HEK293 (cell line): ENCODE measurements around the gene SFN.

Experiments
- BCL11B ChIP-seq: fragments of 450-650 bp; formaldehyde crosslinking; IDR thresholded peaks from 2 replicates; pipeline ENCODE4 v1.5.1; 2016; ENCODE audit warnings: low read depth, missing biosample characterization, missing genetic modification characterization
- ELK4 ChIP-seq: IDR thresholded peaks from 2 replicates; pipeline ENCODE4 v1.6.1; 2011; ENCODE audit warnings: mild to moderate bottlenecking, low read depth, low read length, borderline replicate concordance
- HOXA7 ChIP-seq: sonication (generic); formaldehyde crosslinking; IDR thresholded peaks from 2 replicates; pipeline ENCODE4 v1.8.1; 2022; ENCODE audit warnings: missing genetic modification reagents, borderline replicate concordance
- KLF8 ChIP-seq: fragments of 450-650 bp; formaldehyde crosslinking; IDR thresholded peaks from 2 replicates; pipeline ENCODE4 v1.5.1; 2016; ENCODE audit warnings: missing biosample characterization, missing genetic modification characterization
- PRDM2 ChIP-seq: fragments of 450-650 bp; formaldehyde crosslinking; IDR thresholded peaks from 2 replicates; pipeline ENCODE4 v1.5.1; 2016; ENCODE audit warnings: missing biosample characterization, missing genetic modification characterization, borderline replicate concordance
- PRDM6 ChIP-seq: fragments of 450-650 bp; formaldehyde crosslinking; IDR thresholded peaks from 2 replicates; pipeline ENCODE4 v1.5.1; 2017; ENCODE audit warnings: missing biosample characterization, missing genetic modification characterization
- ZBTB11 ChIP-seq: fragments of 450-650 bp; formaldehyde crosslinking; conservative IDR thresholded peaks from 2 replicates; pipeline ENCODE4 v1.5.1; 2016; ENCODE audit warnings: low read depth, missing biosample characterization, missing genetic modification characterization
- ZBTB17 ChIP-seq: fragments of 450-650 bp; formaldehyde crosslinking; IDR thresholded peaks from 2 replicates; pipeline ENCODE4 v1.5.1; 2016; ENCODE audit warnings: missing biosample characterization, missing genetic modification characterization
- ZBTB20 ChIP-seq: fragments of 450-650 bp; formaldehyde crosslinking; IDR thresholded peaks from 2 replicates; pipeline ENCODE4 v1.5.1; 2016; ENCODE audit warnings: missing biosample characterization, missing genetic modification characterization
- ZEB2 ChIP-seq: fragments of 450-650 bp; formaldehyde crosslinking; IDR thresholded peaks from 2 replicates; pipeline ENCODE4 v1.5.1; 2016; ENCODE audit warnings: missing biosample characterization, missing genetic modification characterization
- ZFP3 ChIP-seq: fragments of 450-650 bp; formaldehyde crosslinking; IDR thresholded peaks from 2 replicates; pipeline ENCODE4 v1.5.1; 2016; ENCODE audit warnings: low read depth, missing biosample characterization, missing genetic modification characterization
- ZNF155 ChIP-seq: fragments of 450-650 bp; formaldehyde crosslinking; IDR thresholded peaks from 2 replicates; pipeline ENCODE4 v1.5.1; 2016; ENCODE audit warnings: missing biosample characterization, missing genetic modification characterization
- ZNF324 ChIP-seq: fragments of 450-650 bp; formaldehyde crosslinking; IDR thresholded peaks from 2 replicates; pipeline ENCODE4 v1.5.1; 2016; ENCODE audit warnings: missing biosample characterization, missing genetic modification characterization
- ZNF354C ChIP-seq: fragments of 450-650 bp; formaldehyde crosslinking; IDR thresholded peaks from 2 replicates; pipeline ENCODE4 v1.5.1; 2016; ENCODE audit warnings: missing biosample characterization, missing genetic modification characterization, low read depth, borderline replicate concordance
- ZNF366 ChIP-seq: fragments of 450-650 bp; formaldehyde crosslinking; conservative IDR thresholded peaks from 2 replicates; pipeline ENCODE4 v1.5.1; 2016; ENCODE audit warnings: missing biosample characterization, missing genetic modification characterization
- ZNF391 ChIP-seq: fragments of 450-650 bp; formaldehyde crosslinking; IDR thresholded peaks from 2 replicates; pipeline ENCODE4 v1.5.1; 2016; ENCODE audit warnings: low read depth, missing biosample characterization, missing genetic modification characterization, borderline replicate concordance
- ZNF433 ChIP-seq: fragments of 450-650 bp; formaldehyde crosslinking; IDR thresholded peaks from 2 replicates; pipeline ENCODE4 v1.5.1; 2016; ENCODE audit warnings: missing biosample characterization, missing genetic modification characterization, low read depth
- ZNF473 ChIP-seq: fragments of 450-650 bp; formaldehyde crosslinking; IDR thresholded peaks from 2 replicates; pipeline ENCODE4 v1.5.1; 2017; ENCODE audit warnings: missing biosample characterization, missing genetic modification characterization
- ZNF530 ChIP-seq: fragments of 450-650 bp; formaldehyde crosslinking; IDR thresholded peaks from 2 replicates; pipeline ENCODE4 v1.5.1; 2016; ENCODE audit warnings: low read depth, missing biosample characterization, missing genetic modification characterization
- ZNF596 ChIP-seq: fragments of 450-650 bp; IDR thresholded peaks from 2 replicates; pipeline ENCODE4 v1.5.0; 2018; ENCODE audit warnings: missing biosample characterization, mild to moderate bottlenecking, missing genetic modification characterization, moderate library complexity
- ZNF600 ChIP-seq: fragments of 450-650 bp; formaldehyde crosslinking; IDR thresholded peaks from 2 replicates; pipeline ENCODE4 v1.5.1; 2016; ENCODE audit warnings: missing biosample characterization, missing genetic modification characterization
- ZNF623 ChIP-seq: fragments of 450-650 bp; formaldehyde crosslinking; IDR thresholded peaks from 2 replicates; pipeline ENCODE4 v1.5.1; 2016; ENCODE audit warnings: missing biosample characterization, missing genetic modification characterization
- ZNF624 ChIP-seq: fragments of 450-650 bp; formaldehyde crosslinking; IDR thresholded peaks from 2 replicates; pipeline ENCODE4 v1.5.1; 2017; ENCODE audit warnings: missing biosample characterization, missing genetic modification characterization
- ZNF664 ChIP-seq: fragments of 450-650 bp; formaldehyde crosslinking; IDR thresholded peaks from 2 replicates; pipeline ENCODE4 v1.5.1; 2016; ENCODE audit warnings: missing biosample characterization, missing genetic modification characterization
- ZNF837 ChIP-seq: fragments of 450-650 bp; formaldehyde crosslinking; IDR thresholded peaks from 2 replicates; pipeline ENCODE4 v1.5.1; 2016; ENCODE audit warnings: missing biosample characterization, missing genetic modification characterization
- ZSCAN30 ChIP-seq: fragments of 450-650 bp; IDR thresholded peaks from 2 replicates; pipeline ENCODE4 v1.5.1; 2018; ENCODE audit warnings: missing biosample characterization, mild to moderate bottlenecking, missing genetic modification characterization, moderate library complexity
- ZXDB ChIP-seq: fragments of 450-650 bp; formaldehyde crosslinking; IDR thresholded peaks from 2 replicates; pipeline ENCODE4 v1.5.1; 2016; ENCODE audit warnings: missing biosample characterization, missing genetic modification characterization

The SFN gene

GRCh38 chr1:26889551-26890466, 26.9 kb downstream of the SFN start, which contains the start of gene GPN2 (continued):
- TF ChIP-seq PRDM2 (tag by site-specific recombination), result peak; percentile 91
- TF ChIP-seq ZNF596 (tag by site-specific recombination), result no peak
- TF ChIP-seq ZNF155 (tag by site-specific recombination), result no peak
- no peak for TF ChIP-seq ZFP3 (tag by site-specific recombination)
- TF ChIP-seq ZNF600 (tag by site-specific recombination), result peak; percentile 73; the same call in 1 of the 2 replicates
- TF ChIP-seq ZNF354C (tag by site-specific recombination), result no peak
- TF ChIP-seq ZEB2 (tag by site-specific recombination), result peak; percentile 78
- peak; percentile 62; the same call in 1 of the 2 replicates for TF ChIP-seq ZNF391 (tag by site-specific recombination)
- TF ChIP-seq ZNF624 (tag by site-specific recombination), result no peak
- TF ChIP-seq ZNF324 (tag by site-specific recombination), result 0 out of 2 replicates have a peak, but pooled peaks have one; percentile 30
- no peak for TF ChIP-seq ZNF530 (tag by site-specific recombination)
- TF ChIP-seq ZBTB20, result peak; percentile 64; the same call in 1 of the 2 replicates
- TF ChIP-seq BCL11B (tag by site-specific recombination), result peak; percentile 72; the same call in 1 of the 2 replicates
- TF ChIP-seq ZBTB11 (tag by site-specific recombination), result peak; percentile 84
- TF ChIP-seq KLF8 (tag by site-specific recombination), result no peak
- TF ChIP-seq ZNF473 (tag by site-specific recombination), result no peak
- TF ChIP-seq ZNF837 (tag by site-specific recombination), result no peak
- no peak for TF ChIP-seq PRDM6 (tag by site-specific recombination)
- no peak for TF ChIP-seq ZNF664
- TF ChIP-seq ZNF366 (tag by site-specific recombination), result 0 out of 2 replicates have a peak, but pooled peaks have one; percentile 19
- TF ChIP-seq HOXA7 (CRISPR knock-in tag), result no peak
- peak; percentile 76; the same call in 1 of the 2 replicates for TF ChIP-seq ZBTB17 (tag by site-specific recombination)
- no peak for TF ChIP-seq ZNF433
- peak; percentile 89 for TF ChIP-seq ZXDB
- TF ChIP-seq ELK4, result no peak
- TF ChIP-seq ZNF623, result no peak
- TF ChIP-seq ZSCAN30 (tag by site-specific recombination), result no peak
